RWPE2 (cell line): ENCODE data around the gene NAALADL2.
A peak's percentile ranks its signal among the peaks of the same experiment; 100 is the strongest.

ENCODE experiments used
- ATAC-seq: fragments of 200-7000 bp; cut with Tn5 transposase; 3 replicates; pipeline ENCODE4 v1.9.1; 2021; ENCODE audit warnings: low read depth
- DNase-seq: peaks from one replicate; pipeline ENCODE4 v3.0.0-alpha.2; 2020; ENCODE audit warnings: low spot score
- H3K27ac ChIP-seq: fragments of 450-650 bp; 2 replicates; pipeline ENCODE4 v1.5.1; 2017; ENCODE audit warnings: mild to moderate bottlenecking; ENCODE audit not compliant: poor library complexity, severe bottlenecking
- H3K27me3 ChIP-seq: fragments of 250-450 bp; sonication (Bioruptor Pico); 2 replicates; pipeline ENCODE4 v1.5.1; 2021; ENCODE audit warnings: mild to moderate bottlenecking, moderate library complexity; ENCODE audit not compliant: insufficient read depth, poor library complexity, severe bottlenecking
- H3K36me3 ChIP-seq: fragments of 250-450 bp; sonication (Bioruptor Pico); 2 replicates; pipeline ENCODE4 v1.5.1; 2020; ENCODE audit warnings: low read depth, mild to moderate bottlenecking, moderate library complexity
- H3K4me1 ChIP-seq: fragments of 250-450 bp; sonication (Bioruptor Pico); 2 replicates; pipeline ENCODE4 v1.5.1; 2021; ENCODE audit warnings: mild to moderate bottlenecking, moderate library complexity; ENCODE audit not compliant: insufficient read depth, poor library complexity, severe bottlenecking
- H3K4me3 ChIP-seq: fragments of 250-450 bp; sonication (Bioruptor Pico); 2 replicates; pipeline ENCODE4 v1.5.1; 2021; ENCODE audit warnings: mild to moderate bottlenecking, moderate library complexity; ENCODE audit not compliant: severe bottlenecking
- H3K9me3 ChIP-seq: fragments of 250-450 bp; sonication (Bioruptor Pico); 2 replicates; pipeline ENCODE4 v1.5.1; 2021; ENCODE audit warnings: mild to moderate bottlenecking, moderate library complexity; ENCODE audit not compliant: severe bottlenecking
- CTCF ChIP-seq: fragments of 450-650 bp; IDR thresholded peaks from one replicate; pipeline ENCODE4 v1.5.1; 2017; ENCODE audit warnings: mild to moderate bottlenecking, moderate library complexity; ENCODE audit not compliant: poor library complexity, severe bottlenecking

NAALADL2 gene

GRCh38 chr3:174938102-174938501, 79.0 kb downstream of the NAALADL2 start:
- no peaks in the 10 kb centered on the region for H3K9me3 ChIP-seq
- TF ChIP-seq CTCF = no peak
- ATAC-seq = no peak
- no peak overlapping the region for H3K4me3 ChIP-seq
- no peak overlapping the region for H3K27ac ChIP-seq
- H3K36me3 ChIP-seq = no peaks in the 10 kb centered on the region
- H3K27me3 ChIP-seq = no peaks in the 10 kb centered on the region
- no peak for DNase-seq
- H3K4me1 ChIP-seq = no peaks in the 10 kb centered on the region

DNA sequence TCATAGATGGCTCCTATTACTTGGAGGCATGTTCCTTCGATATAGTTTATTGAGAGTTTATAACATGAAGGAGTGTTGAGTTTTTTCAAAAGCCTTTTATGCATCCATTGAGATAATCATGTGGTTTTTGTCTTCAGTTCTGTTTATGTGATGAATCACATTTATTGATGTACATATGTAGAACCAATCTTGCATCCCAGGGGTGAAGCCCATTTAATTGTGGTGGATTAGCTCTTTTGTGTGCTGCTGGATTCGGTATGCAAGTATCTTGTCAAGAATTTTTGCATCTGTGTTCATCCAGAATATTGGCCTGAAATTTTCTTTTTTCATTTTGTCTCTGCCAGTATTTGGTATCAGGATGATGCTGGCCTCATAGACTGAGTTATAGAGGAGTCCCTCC, 81.0 kb downstream of the NAALADL2 start:
- ATAC-seq = no peak

DNA sequence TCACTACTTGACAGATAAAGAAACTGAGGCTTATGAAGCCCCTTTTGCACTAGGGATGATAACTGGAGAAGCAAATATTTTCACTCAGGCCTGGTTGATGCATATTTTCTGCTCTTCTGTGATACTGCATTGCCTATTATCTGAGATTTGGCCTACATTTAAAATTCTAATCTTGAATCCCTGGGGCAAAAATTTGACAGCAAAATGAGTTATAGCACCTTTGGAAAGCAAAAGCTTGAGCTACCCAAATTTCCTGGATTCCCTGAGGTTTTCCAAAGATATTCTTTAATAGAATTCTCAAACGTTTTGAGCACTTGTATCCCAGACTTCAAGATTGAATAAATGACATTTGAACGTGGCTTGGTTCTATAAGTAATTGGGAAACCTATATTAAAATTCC, 86.1 kb downstream of the NAALADL2 start:
- no peak for ATAC-seq
- H3K4me3 ChIP-seq = no peak overlapping the region
- no peak overlapping the region for H3K27ac ChIP-seq
- no peak for TF ChIP-seq CTCF
- no peaks in the 10 kb centered on the region for H3K27me3 ChIP-seq
- H3K4me1 ChIP-seq = peaks cover 14% of the 10 kb centered on the region
- no peaks in the 10 kb centered on the region for H3K9me3 ChIP-seq
- no peaks in the 10 kb centered on the region for H3K36me3 ChIP-seq
- no peak for DNase-seq

More for the DNA sequence above, 81.0 kb downstream of the NAALADL2 start:
- Histone ChIP-seq H3K36me3 (no peaks in the 10 kb centered on the region), H3K27me3 (no peaks in the 10 kb centered on the region), H3K27ac (no peak overlapping the region), H3K4me1 (no peaks in the 10 kb centered on the region), H3K9me3 (no peaks in the 10 kb centered on the region), H3K4me3 (no peak overlapping the region)
- TF ChIP-seq CTCF = no peak
- DNase-seq = no peak

DNA sequence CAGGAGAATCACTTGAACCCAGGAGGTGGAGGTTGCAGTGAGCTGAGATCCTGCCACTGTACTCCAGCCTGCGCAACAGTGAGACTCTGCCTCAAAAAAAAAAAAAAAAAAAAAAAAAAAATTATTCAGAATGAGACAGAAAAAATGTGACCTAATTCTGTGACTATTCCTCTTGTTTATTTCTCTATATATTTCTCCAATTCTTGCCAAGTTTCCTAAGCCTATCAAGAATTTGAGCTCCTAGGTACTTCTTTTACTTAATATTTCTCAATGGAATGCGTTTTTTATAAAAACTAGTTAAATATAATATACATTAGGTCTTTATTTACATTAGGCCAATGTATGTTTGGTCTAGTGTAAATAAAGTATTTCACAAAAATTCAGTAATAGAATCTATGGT, 86.8 kb downstream of the NAALADL2 start:
- Histone ChIP-seq H3K4me1 (peaks cover 21% of the 10 kb centered on the region), H3K27me3 (no peaks in the 10 kb centered on the region), H3K9me3 (no peaks in the 10 kb centered on the region), H3K27ac (no peak overlapping the region), H3K4me3 (no peak overlapping the region), H3K36me3 (no peaks in the 10 kb centered on the region)
- no peak for TF ChIP-seq CTCF
- DNase-seq (no peak), ATAC-seq (no peak)

DNA sequence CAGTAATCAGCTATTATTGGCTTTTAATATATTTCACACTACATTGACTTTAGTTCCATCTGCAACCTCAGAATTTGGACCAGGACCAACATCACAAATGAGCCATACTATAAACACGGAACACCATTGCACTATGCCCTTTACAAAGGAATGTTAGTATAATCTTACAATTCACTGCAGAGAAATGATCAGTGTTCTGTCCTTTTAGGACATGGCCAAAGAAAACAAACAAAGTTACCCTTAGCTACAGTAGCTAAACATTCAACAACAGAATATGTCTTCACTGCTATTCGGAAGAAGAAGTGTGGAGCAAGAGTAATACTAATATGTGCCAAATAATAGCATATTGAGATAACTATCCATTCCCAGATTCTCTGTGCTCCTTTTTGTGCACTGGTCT, 90.4 kb downstream of the NAALADL2 start:
- H3K27ac ChIP-seq = peak overlapping the region; percentile 88
- no peak for DNase-seq
- ATAC-seq = peak; percentile 81

More for the DNA sequence above, 90.4 kb downstream of the NAALADL2 start:
- Histone ChIP-seq H3K27me3 (no peaks in the 10 kb centered on the region), H3K4me1 (peaks cover 33% of the 10 kb centered on the region), H3K9me3 (no peaks in the 10 kb centered on the region), H3K4me3 (no peak overlapping the region), H3K36me3 (no peaks in the 10 kb centered on the region)
- TF ChIP-seq CTCF = no peak
